ENCODE data around the gene KRT71.

DNA sequence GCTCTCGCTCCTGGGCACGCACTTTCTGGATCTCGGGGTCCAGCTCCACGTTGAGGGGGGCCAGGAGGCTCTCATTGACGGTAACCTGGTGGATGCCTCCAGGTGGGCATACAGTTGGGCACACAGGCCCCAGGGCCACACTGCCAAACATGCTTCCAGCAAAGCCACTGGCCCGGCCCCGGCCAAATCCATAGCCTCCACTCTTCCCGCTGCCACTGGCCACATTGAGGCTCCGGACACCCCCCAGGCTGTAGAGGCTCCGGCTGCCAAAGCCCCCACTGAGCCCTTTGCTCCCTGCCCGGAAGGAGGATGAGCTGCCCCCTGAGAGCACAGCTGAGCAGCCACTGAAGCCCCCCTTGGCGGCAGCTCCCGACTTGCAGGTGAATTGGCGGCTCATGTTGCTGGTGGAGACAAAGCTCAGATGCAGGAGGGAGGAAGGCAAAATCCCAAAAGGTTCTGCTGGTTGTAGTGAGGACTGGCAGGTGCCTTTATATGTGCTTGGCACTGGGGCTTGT is at the start of gene KRT71:
- TF ChIP-seq POLR2A (IDR thresholded peaks at IDR 0.05): no peak
- TF ChIP-seq, protein P1, sequence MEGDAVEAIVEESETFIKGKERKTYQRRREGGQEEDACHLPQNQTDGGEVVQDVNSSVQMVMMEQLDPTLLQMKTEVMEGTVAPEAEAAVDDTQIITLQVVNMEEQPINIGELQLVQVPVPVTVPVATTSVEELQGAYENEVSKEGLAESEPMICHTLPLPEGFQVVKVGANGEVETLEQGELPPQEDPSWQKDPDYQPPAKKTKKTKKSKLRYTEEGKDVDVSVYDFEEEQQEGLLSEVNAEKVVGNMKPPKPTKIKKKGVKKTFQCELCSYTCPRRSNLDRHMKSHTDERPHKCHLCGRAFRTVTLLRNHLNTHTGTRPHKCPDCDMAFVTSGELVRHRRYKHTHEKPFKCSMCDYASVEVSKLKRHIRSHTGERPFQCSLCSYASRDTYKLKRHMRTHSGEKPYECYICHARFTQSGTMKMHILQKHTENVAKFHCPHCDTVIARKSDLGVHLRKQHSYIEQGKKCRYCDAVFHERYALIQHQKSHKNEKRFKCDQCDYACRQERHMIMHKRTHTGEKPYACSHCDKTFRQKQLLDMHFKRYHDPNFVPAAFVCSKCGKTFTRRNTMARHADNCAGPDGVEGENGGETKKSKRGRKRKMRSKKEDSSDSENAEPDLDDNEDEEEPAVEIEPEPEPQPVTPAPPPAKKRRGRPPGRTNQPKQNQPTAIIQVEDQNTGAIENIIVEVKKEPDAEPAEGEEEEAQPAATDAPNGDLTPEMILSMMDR (IDR thresholded peaks at IDR 0.05): no peak
